ENCODE measurements around the gene DHRSX.

GRCh38 chrX:2492531-2493218 is 8.1 kb downstream of the DHRSX start:
- TF ChIP-seq, protein P1, sequence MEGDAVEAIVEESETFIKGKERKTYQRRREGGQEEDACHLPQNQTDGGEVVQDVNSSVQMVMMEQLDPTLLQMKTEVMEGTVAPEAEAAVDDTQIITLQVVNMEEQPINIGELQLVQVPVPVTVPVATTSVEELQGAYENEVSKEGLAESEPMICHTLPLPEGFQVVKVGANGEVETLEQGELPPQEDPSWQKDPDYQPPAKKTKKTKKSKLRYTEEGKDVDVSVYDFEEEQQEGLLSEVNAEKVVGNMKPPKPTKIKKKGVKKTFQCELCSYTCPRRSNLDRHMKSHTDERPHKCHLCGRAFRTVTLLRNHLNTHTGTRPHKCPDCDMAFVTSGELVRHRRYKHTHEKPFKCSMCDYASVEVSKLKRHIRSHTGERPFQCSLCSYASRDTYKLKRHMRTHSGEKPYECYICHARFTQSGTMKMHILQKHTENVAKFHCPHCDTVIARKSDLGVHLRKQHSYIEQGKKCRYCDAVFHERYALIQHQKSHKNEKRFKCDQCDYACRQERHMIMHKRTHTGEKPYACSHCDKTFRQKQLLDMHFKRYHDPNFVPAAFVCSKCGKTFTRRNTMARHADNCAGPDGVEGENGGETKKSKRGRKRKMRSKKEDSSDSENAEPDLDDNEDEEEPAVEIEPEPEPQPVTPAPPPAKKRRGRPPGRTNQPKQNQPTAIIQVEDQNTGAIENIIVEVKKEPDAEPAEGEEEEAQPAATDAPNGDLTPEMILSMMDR (conservative IDR thresholded peaks at IDR 0.05; ENCODE audit: low read depth, low read length): no peak
- no peak for TF ChIP-seq EZH2 (IDR thresholded peaks at IDR 0.05; ENCODE audit: low read length, unreplicated experiment)
- TF ChIP-seq EZH2phosphoT487 (IDR thresholded peaks at IDR 0.05; ENCODE audit: borderline replicate concordance, low read length): no peak

Data from PC-3 (cell line).